Keratinocyte (primary cell): ENCODE measurements around the gene CADM3. TPM values are rescaled to one million over a fixed set of nuclear protein-coding genes. Genes with fewer than 3 reads are reported as not detected.

Experiments
- DNase-seq: peaks from one replicate; pipeline ENCODE4 v3.0.0-alpha.2; 2011; ENCODE audit warnings: low read depth, missing footprints, low spot score
- FAIRE-seq: peaks from 2 replicates; lab custom pipeline; 2011; peaks lifted over from hg19 to GRCh38; lab: Jason Lieb, UNC
- H2AFZ ChIP-seq: 2 replicates; pipeline ENCODE4 v1.6.0; 2012; ENCODE audit warnings: low read length, control low read depth, inconsistent platforms; ENCODE audit not compliant: control insufficient read depth
- H3K27ac ChIP-seq: 2 replicates; pipeline ENCODE4 v1.5.1; 2011; ENCODE audit warnings: low read length; ENCODE audit not compliant: control insufficient read depth, insufficient read depth
- H3K27me3 ChIP-seq: 3 replicates; pipeline ENCODE4 v1.6.0; 2011; ENCODE audit warnings: low read length; ENCODE audit not compliant: control insufficient read depth, insufficient read depth; ENCODE audit errors: extremely low read depth
- H3K36me3 ChIP-seq, 2 experiments: 2 replicates in 1 of 2; 3 replicates in 1 of 2; pipeline ENCODE4 v1.5.1; 2011; ENCODE audit warnings: low read length in 2 of 2, mild to moderate bottlenecking in 1 of 2; ENCODE audit not compliant: control insufficient read depth in 2 of 2, insufficient read depth in 2 of 2; ENCODE audit errors: extremely low read depth in 1 of 2
- H3K4me1 ChIP-seq: 3 replicates; pipeline ENCODE4 v1.5.1; 2011; ENCODE audit warnings: low read length; ENCODE audit not compliant: control insufficient read depth, insufficient read depth; ENCODE audit errors: extremely low read depth
- H3K4me2 ChIP-seq: 3 replicates; pipeline ENCODE4 v1.6.0; 2011; ENCODE audit warnings: low read depth, low read length; ENCODE audit not compliant: control insufficient read depth, insufficient read depth; ENCODE audit errors: extremely low read depth
- H3K4me3 ChIP-seq, 3 experiments: fragments of 200-600 bp in 1 of 3; sonication (generic) in 1 of 3; 2 replicates in 2 of 3; 3 replicates in 1 of 3; pipeline ENCODE4 v1.5.1; 2011 to 2016; ENCODE audit warnings: low read length in 3 of 3, mild to moderate bottlenecking in 3 of 3, control low read depth in 2 of 3, inconsistent platforms in 1 of 3, low read depth in 1 of 3, mixed read lengths in 1 of 3, mixed run types in 1 of 3, moderate library complexity in 1 of 3; ENCODE audit not compliant: control insufficient read depth in 2 of 3, insufficient read depth in 2 of 3; ENCODE audit errors: extremely low read depth in 1 of 3
- H3K79me2 ChIP-seq: 2 replicates; pipeline ENCODE4 v1.6.0; 2012; ENCODE audit warnings: low read length; ENCODE audit not compliant: control insufficient read depth, insufficient read depth
- H3K9ac ChIP-seq: 3 replicates; pipeline ENCODE4 v1.6.0; 2011; ENCODE audit warnings: low read length; ENCODE audit not compliant: control insufficient read depth, insufficient read depth; ENCODE audit errors: extremely low read depth
- H3K9me1 ChIP-seq: 3 replicates; pipeline ENCODE4 v1.6.0; 2011; ENCODE audit warnings: low read length; ENCODE audit not compliant: control insufficient read depth, insufficient read depth; ENCODE audit errors: extremely low read depth
- H3K9me3 ChIP-seq: 2 replicates; pipeline ENCODE4 v1.5.1; 2012; ENCODE audit warnings: low read depth, low read length; ENCODE audit not compliant: control insufficient read depth
- H4K20me1 ChIP-seq: 3 replicates; pipeline ENCODE4 v1.6.0; 2011; ENCODE audit warnings: low read length; ENCODE audit not compliant: control insufficient read depth, insufficient read depth; ENCODE audit errors: extremely low read depth
- EZH2 ChIP-seq: IDR thresholded peaks from one replicate; pipeline ENCODE4 v1.6.1; 2012; ENCODE audit warnings: inconsistent platforms, mild to moderate bottlenecking, low read length, moderate library complexity
- dilution Hi-C: fragments of 300-500 bp; cut with MboI; formaldehyde crosslinking; loops from one replicate; pipeline ENCODE4 v1.7.0; 2020; ENCODE audit warnings: low sequenced_read_pairs; ENCODE audit not compliant: extremely low pct_ligation_motif_present
- polyA plus RNA-seq, 5 experiments: library from polyadenylated mRNA; depleted of rRNA in 3 of 5; stranded (reverse) in 3 of 5; stranded (forward) in 1 of 5; unstranded in 1 of 5; fragments of >200 nt; gene quantifications; 1 replicate in 1 of 5; 2 replicates in 3 of 5; 3 replicates in 1 of 5; pipeline versions ENCODE4 v1.2.1 to v1.2.3, GENCODE V29; 2011 to 2012; ENCODE audit warnings: missing spikeins in 2 of 5, low read depth in 1 of 5, low replicate concordance in 1 of 5
- TF ChIP-seq, protein P1 (sequence below), 3 experiments: IDR thresholded peaks in 1 of 3; conservative IDR thresholded peaks in 1 of 3; optimal IDR thresholded peaks in 1 of 3; 2 replicates in 2 of 3; 3 replicates in 1 of 3; pipeline versions ENCODE3 to v1.5.1; 2011; ENCODE audit warnings: low read length in 3 of 3, mild to moderate bottlenecking in 3 of 3, moderate library complexity in 2 of 3, control low read depth in 1 of 3, inconsistent platforms in 1 of 3; ENCODE audit not compliant: insufficient read depth in 2 of 3; ENCODE audit errors: extremely low read depth in 1 of 3

The CADM3 gene
- polyA plus RNA-seq, 1 donor (not counting 4 experiments of a cell fraction or from before 2014, with no cell fraction given) = not detected

DNA sequence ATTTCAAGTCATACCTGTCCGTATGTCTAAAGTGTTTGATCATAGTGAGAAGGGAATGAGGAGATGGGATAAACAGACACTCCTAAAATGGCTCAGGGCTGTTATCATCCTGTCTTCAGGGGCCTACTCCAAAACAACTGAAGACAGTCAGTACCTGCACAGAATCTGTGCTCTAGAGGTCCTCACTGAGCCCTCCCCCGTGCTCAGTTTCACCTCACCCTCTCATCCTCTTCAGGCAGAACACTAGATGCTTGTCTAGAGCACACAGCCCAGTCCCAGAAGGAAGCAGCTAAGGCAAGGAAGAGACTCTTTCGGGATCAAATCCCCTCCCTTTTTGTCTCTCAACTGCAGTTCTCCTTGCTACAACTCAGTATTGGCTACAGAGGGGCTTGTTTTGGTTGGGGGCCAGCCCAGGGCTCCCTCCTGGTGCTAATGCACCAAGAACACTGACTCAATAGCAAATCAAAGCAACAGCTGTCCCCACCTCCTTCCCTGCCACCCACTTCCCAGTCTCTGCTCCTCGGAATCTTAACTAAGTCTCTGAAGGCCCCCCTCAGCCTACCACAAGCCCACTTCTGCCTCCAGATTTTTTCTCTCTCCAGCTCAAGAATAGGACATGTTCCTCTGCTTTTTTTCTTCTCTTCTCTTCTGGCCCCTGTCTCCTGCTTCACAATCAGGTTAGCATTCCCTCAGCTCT is 10.1 kb downstream of the CADM3 start:
- TF ChIP-seq EZH2 = no peak
- TF ChIP-seq, protein P1, sequence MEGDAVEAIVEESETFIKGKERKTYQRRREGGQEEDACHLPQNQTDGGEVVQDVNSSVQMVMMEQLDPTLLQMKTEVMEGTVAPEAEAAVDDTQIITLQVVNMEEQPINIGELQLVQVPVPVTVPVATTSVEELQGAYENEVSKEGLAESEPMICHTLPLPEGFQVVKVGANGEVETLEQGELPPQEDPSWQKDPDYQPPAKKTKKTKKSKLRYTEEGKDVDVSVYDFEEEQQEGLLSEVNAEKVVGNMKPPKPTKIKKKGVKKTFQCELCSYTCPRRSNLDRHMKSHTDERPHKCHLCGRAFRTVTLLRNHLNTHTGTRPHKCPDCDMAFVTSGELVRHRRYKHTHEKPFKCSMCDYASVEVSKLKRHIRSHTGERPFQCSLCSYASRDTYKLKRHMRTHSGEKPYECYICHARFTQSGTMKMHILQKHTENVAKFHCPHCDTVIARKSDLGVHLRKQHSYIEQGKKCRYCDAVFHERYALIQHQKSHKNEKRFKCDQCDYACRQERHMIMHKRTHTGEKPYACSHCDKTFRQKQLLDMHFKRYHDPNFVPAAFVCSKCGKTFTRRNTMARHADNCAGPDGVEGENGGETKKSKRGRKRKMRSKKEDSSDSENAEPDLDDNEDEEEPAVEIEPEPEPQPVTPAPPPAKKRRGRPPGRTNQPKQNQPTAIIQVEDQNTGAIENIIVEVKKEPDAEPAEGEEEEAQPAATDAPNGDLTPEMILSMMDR (optimal IDR thresholded peaks at IDR 0.05 in 1 of 3, IDR thresholded peaks at IDR 0.05 in 1 of 3, conservative IDR thresholded peaks at IDR 0.05 in 1 of 3; ENCODE audit: extremely low read depth in 1 of 3, insufficient read depth in 2 of 3, low read length in 3 of 3) = no peak
- no peaks in the 10 kb centered on the region for H4K20me1 ChIP-seq
- no peaks in the 10 kb centered on the region for H3K36me3 ChIP-seq
- H3K9me1 ChIP-seq = no peaks in the 10 kb centered on the region
- H3K9me3 ChIP-seq = no peaks in the 10 kb centered on the region
- no peaks in the 10 kb centered on the region for H3K4me1 ChIP-seq
- H2AFZ ChIP-seq = no peak overlapping the region
- dilution Hi-C loops = no loop called here
- DNase-seq (no peak), FAIRE-seq (no peak)
- H3K27ac ChIP-seq = no peak overlapping the region
- peaks cover 4% of the 10 kb centered on the region for H3K27me3 ChIP-seq
- H3K79me2 ChIP-seq = no peaks in the 10 kb centered on the region
- no peak overlapping the region for H3K4me3 ChIP-seq
- no peak overlapping the region for H3K4me2 ChIP-seq
- H3K9ac ChIP-seq = no peak overlapping the region

DNA sequence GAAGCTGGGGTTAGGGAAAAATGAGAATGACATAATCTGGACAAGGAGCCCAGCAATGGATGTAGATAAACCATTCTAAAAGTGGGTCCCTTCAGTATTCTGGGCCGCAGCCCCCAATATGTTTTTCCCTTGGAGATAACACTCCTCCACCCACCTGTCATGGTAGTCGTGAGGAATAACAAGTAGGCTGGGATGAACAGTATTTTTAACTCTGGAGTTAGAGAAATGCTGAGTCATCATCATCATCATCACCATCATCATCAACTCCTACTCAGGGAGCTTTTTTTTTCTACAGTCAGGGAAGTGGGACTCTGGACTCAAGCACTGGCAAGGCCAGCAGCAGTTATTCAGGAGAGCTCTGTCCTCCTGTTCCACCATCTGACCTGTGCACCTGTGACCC is 12.8 kb downstream of the CADM3 start:
- H3K4me1 ChIP-seq = no peaks in the 10 kb centered on the region
- no peak overlapping the region for H2AFZ ChIP-seq
- no peak for TF ChIP-seq EZH2
- TF ChIP-seq, protein P1 (optimal IDR thresholded peaks at IDR 0.05 in 1 of 3, IDR thresholded peaks at IDR 0.05 in 1 of 3, conservative IDR thresholded peaks at IDR 0.05 in 1 of 3; ENCODE audit: extremely low read depth in 1 of 3, insufficient read depth in 2 of 3, low read length in 3 of 3) = no peak
- no peak overlapping the region for H3K4me2 ChIP-seq
- no peaks in the 10 kb centered on the region for H3K9me3 ChIP-seq
- H3K27me3 ChIP-seq = peaks cover 24% of the 10 kb centered on the region
- no peak for DNase-seq
- no peak overlapping the region for H3K27ac ChIP-seq
- H3K79me2 ChIP-seq = no peaks in the 10 kb centered on the region
- H3K9me1 ChIP-seq = no peaks in the 10 kb centered on the region
- no peaks in the 10 kb centered on the region for H3K36me3 ChIP-seq
- no peaks in the 10 kb centered on the region for H4K20me1 ChIP-seq
- FAIRE-seq = no peak
- H3K9ac ChIP-seq = no peak overlapping the region
- dilution Hi-C loops = no loop called here
- no peak overlapping the region for H3K4me3 ChIP-seq
